HG03521 (cell line): ENCODE measurements around the gene FRAS1.
"Not testable (repeated sequence)": the region's sequence is repeated elsewhere in the genome, so short reads cannot be mapped to it uniquely, and the experiment has no call there.

Experiments
- ATAC-seq: cut with Tn5 transposase; IDR thresholded peaks from one replicate; pipeline ENCODE4 v1.9.1; 2021; ENCODE audit warnings: mild to moderate bottlenecking, moderate library complexity; ENCODE audit not compliant: unreplicated experiment

FRAS1 gene

DNA sequence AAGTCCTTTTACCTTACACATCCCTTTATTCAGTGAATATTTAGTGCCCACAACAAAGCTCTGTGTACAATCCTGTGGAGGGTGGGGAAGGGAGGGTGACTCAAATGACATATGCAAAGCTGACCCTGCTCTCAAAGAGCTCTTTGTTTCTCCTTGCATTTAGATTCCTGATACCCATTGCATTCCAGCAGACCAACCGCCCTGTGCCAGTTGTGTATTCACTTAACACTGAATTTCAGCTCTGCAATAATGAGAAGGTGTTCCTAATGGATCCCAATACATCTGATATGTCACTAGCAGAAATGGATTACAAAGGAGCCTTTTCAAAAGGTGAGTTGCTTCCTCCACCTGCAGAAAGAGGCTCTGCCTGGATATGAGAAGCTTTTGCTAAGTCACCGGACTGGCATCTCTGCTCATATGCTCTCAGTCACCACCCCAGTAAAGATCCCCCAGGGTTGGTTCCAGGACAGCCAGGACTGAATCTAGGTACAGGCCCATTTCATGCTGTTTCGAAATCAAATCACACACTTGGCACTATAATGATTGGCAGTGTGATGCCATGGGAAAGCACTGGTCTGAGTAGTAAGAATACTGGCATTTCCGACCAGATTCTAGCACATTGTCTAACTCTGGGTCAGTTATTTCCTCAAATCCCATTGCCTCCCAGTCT lies 477.3 kb downstream of the FRAS1 start:
- ATAC-seq: no peak

DNA sequence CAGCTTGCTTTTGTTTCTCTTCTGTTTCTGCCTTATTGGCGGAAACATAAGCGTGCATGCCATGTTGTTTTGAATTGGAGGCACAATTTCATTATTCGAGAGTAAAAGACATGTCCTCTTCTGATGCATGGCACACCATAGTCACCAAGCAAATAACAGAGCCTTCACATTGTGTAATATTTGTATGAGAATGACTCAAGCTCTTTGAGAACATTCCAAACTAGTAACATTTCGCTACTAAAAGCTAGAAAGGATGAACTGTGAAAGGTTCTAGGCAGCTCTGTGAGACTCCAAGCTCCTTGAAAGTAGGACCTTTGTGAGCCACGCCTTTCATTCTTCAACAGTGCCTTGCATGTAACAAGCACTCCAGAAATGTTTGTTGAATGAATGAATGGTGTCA lies 485.2 kb downstream of the FRAS1 start:
- no peak for ATAC-seq

DNA sequence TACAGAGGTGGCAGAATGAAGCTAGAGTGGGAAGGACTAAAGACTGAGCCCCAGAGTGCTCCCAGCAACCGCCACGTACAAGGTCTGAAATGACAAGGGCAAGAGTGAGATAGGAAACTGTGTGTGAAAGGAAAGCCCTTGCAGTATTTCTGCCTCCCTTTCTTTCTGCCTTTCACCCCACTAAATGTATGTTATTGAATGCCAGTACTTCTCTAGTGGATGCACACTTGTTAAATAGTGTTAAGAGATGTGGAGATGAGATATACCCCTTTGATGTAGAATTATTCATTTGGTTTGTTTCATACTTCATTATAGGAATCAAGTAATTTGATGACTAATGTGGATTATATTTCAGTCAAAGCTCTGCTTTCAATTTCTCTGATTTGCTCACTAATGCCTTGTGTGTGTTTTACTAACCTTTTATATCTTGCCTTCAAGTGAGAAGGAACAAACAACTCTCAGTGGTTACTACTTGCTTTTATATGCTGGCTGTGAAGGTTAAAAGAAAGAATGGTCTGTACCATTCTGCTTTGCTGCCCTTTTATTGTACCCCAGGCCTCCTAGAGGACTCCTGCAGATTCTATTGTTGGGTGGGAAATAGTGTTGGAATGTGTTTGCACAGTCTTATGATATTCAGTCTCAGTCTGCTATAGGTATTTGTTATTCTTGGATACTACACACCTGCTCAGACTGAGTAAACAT lies 486.5 kb downstream of the FRAS1 start:
- ATAC-seq: no peak

DNA sequence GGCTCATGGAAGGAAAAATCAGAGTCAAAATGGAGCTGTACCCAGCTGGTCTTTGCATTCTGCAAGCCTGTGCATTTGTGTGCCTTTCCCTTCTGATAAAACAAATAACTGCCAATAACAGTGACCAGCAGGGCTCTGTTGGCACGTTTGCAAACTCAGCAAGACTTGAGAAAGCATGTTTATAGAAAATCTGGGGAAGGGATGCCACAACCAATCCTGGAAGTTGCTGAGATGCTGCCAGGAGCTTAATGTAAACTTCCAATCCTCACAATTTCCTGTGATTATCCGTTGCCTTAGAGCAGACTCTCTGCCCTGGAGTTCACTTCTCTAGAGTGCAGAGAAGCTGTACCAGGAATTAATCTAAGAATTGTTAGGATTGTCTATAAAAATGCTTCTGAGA lies 487.6 kb downstream of the FRAS1 start:
- no peak for ATAC-seq

DNA sequence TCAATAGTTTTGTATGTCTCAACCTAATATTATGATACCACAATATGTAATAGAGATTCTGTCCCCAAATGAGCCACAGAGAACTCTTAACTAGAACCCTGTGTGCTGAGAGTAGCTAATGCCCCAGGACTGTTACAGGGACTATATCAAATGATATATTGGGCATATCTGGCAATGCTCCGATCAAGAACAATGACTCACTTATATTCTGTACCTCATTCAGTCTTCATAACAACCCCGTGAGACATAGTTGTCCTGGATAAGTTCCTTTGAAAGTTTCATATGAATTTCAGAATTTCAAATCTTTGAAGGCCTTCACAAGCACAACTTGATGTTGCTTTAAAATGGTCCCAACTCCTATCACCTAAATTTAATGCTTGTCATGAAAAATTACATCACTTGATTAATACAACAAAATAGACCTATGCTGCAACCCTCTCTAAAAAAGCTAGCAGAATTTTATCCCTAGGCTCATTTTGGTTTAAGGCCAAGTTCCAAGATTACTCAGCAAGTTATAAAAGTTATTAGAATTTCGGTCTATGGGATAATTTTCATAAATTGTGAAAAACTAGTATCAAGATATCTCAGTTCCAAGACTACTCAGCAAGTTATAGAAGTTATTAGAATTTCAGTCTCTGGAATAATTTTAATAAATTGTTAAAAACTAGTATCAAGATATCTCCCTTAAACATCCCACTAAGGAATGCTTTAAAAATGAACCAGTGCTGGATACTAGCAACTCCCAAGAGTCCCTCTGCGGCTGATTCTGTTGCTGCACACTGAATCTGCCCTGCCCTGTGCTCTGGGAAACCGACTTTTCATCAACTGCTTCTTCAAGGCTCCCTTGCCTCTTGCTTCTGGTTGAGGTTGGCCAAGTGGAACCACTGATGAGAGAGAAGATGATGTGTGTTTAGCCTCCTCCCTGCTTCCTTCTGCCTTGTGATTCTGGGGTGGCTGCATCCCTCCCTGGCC lies 488.4 kb downstream of the FRAS1 start:
- ATAC-seq: no peak

DNA sequence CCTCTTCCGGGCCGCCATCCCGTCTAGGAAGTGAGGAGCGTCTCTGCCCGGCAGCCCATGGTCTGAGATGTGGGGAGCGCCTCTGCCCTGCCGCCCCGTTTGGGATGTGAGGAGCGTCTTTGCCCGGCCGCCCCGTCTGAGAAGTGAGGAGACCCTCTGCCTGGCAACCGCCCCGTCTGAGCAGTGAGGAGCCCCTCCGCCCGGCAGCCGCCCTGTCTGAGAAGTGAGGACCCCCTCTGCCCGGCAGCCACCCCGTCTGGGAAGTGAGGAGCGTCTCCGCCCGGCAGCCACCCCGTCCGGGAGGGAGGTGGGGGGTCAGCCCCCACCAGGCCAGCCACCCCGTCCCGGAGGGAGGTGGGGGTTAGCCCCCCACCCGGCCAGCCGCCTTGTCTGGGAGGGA lies 490.8 kb downstream of the FRAS1 start:
- not testable (repeated sequence) for ATAC-seq

DNA sequence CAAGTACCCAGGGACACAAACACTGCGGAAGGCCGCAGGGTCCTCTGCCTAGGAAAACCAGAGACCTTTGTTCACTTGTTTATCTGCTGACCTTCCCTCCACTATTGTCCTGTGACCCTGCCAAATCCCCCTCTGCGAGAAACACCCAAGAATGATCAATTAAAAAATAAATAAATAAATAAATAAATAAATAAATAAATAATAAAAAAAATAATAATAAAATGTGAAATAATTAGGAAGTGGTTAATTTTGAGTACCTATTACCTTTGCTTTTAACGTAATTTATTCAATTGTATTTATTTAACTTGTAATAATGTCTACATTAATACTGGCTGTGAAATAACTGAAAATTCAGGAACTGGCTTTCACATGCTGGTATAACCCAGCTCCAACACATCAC lies 491.8 kb downstream of the FRAS1 start:
- not testable (repeated sequence) for ATAC-seq

DNA sequence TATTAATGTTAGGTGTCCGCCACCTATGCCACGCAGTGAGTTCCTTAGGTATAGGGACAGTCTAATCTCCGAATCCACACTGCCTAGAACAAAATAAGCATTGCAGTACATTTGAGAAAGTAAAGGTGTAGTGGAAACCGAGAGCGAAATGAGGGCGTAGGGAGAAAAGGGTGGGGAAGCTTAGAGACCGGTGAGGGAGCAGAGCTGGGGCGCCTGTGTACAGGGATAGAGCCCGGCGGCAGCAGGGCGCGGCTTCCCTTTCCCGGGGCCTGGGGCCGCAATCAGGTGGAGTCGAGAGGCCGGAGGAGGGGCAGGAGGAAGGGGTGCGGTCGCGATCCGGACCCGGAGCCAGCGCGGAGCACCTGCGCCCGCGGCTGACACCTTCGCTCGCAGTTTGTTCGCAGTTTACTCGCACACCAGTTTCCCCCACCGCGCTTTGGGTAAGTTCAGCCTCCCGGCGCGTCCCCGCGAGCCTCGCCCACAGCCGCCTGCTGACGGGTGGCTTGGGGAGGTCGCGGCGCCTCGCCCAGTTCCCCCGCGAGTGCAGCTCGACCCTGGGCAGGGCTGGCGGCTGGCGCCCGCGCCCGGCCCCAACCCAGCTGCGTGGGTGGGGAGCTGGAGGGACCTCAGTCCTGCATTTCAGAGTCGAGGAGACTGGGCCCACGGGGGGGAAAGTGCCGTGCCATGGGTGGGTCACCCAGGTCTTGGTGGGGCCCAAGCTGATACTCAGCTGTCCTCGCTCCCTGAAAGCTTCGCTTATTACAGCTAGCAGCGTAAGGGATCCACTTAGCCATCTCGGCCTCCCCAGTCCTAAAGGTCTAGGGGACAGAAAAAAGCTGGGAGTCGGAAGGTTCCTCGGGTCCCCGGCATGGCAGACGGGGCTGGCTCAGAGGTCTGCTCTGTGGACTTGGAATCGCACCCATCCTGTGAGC lies 494.6 kb downstream of the FRAS1 start, which contains the start of gene ANXA3:
ANXA3 (plus strand) TSS at position 351 of the 932 bp plus-strand sequence. CDS start 2,704 bp downstream, outside the sequence.
- no peak for ATAC-seq

DNA sequence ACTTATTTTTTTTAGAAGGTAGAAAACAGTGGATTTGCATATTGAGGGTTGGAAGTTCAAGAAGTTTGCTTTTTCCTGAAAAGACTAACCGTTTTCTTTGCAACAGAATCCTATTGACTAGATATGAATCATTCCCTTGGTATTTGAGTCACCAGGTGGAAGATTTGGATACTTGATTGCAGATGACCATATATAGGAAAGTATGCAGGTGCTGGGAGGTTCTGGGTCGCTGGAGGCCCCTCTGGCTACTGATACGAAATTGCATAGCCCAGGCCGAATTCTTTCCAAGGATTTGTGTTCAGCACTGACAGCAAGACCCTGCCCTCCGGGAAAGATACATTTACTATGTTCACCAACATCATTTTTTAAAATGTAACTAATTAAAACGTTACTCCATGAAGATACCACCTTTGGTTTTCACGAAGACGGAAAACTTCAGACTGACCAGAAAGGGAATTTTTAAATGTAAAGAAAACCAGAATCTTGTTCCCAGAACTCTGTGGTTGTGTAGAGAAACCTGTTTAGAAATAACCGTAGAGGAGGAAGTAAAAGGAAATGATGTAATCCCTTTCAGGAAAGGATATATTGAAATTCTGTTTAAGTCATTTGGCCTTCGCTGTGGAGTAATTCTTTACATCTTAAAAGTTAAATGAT lies 495.4 kb downstream of the FRAS1 start:
- no peak for ATAC-seq

DNA sequence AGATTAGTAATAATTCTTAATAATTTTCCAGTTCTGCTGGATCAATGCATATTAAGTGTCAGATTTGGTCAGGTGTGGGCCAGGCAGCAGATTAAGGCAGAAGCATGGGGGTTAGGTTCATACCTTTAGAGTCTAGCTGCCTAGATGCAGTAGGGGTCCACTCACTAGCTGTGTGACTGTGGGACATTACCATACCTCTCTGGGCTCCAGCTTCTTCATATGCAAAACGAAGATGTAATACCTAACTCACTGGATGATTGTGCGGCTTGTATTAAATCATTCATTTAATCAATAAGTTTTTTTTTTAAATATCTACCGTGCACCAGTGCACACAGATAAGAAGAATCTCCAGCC lies 495.9 kb downstream of the FRAS1 start:
- no peak for ATAC-seq

DNA sequence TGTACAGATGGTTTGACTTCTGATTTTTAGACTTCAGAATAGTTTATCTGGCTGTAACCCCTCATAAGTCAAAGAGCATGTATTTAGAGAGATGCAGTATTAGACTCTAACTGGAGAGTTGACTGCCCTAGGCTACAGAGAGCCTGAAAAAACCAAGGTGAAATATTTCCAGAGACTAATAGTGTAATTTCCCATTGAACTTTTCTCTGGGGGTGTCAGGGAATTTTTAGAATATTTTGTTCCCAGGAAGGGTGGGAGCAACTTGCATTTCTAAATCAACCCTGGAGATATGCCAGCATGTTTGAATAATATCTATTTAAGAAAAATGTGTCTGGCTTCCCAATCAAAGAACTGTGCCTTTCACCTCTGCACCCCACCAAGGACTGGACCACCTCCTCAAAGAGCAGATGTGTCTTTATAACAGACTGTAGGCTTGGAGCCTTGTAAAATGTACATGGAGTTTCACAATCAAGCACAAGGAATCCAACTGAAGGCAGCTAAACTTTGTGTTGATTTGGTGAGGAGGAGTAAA lies 496.5 kb downstream of the FRAS1 start:
- ATAC-seq: no peak

DNA sequence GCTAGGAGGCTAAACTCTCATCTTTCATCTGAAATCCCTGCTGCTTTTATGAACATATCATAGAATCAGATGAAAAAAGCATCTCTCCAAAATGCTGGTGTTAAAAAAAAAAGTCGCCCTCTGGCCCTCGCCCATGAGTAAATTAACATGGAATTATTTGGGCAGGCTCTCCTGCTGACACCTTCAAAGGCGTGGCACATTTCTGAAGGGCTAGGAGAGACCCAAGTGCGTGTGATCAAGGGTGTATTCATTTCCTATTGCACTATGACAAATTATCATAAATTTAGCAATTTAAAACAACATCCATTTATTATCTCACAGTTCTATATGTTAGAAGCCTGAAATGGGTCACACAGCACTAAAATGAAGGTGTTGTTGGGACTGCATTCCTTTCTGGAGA lies 499.5 kb downstream of the FRAS1 start:
- no peak for ATAC-seq

DNA sequence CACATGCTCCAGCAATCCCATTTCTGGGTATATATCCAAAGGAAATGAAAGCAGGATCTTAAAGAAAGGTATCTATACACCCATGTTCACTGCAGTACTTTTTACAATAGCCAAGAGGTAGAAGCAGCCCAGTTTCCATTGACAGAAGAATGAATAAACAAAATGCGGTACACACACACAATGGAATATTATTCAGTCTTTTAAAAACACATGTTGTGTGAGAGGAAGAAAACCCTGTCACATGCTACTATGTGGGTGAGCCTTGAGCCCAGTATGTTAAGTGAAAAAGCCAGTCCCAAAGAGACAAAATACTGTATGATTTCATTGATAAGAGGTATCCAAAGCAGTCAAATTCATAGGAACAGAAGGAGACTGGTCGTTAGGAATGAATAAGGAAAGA lies 500.7 kb downstream of the FRAS1 start:
- ATAC-seq: no peak

DNA sequence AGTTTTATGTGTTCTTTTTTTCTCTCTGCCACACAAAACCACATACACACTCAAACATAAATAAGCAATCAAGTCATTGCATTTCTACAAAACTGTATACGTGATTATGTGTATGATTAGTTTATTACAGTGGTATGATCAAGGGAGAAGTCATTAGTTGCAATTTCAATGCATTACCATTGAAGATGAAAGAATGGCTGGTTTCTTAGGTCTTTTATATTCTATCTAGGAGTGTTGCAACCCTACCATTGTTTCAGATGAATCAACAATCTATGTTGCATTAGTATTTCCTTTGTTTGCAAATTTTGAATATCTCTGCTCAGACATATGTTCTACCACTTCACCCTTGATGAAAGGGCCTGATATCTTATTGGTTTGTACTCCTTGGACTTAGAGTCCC lies 501.3 kb downstream of the FRAS1 start:
- ATAC-seq: no peak

DNA sequence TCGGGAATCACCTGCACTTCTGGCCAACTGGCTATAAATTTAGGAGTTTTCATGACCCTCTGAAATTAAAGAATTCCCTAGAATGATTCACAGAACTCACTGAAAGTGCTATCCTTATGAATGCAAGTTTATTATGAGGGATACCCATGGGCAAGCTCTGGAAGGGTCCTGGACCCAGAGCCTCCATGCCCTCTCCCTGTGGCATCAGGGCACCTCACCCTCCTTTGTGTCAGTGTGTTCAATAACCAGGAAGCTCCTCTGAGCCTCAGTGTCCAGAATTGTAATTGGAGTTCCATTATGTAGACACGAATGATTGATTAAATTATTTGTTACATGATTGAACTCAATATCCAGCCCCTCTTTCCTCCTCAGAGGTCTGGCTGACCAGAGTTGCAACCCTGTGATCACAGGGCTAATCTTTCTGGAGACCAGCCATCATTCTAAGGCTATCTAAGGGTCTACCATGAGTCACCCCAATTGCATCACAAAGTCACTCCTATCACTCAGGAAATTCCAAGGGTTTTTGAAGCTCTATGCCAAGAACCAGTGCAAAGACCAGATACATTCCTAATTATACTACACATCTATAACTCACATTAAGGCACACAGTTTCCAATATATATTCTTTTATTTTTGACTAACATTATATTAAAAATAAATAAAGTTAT lies 503.3 kb downstream of the FRAS1 start:
- no peak for ATAC-seq

DNA sequence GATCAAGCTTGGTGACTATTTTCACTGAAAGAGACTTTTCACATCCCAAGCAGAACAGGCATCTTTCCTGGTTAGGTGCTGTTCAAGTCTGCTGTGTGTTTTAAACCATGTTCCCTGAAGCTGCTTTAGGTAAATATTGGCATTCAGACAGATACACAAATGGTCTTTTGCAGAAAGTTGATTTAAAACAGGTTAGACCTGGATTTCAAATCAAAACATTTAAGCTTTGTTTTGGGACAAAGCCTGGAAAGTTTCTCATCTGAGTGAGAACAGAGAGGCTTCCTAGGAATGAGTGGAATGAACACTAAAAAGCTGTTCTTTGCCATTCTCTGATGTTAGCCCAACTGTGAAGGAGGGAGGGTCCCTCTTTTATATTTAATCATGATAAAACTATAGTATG lies 504.6 kb downstream of the FRAS1 start:
- ATAC-seq: no peak

DNA sequence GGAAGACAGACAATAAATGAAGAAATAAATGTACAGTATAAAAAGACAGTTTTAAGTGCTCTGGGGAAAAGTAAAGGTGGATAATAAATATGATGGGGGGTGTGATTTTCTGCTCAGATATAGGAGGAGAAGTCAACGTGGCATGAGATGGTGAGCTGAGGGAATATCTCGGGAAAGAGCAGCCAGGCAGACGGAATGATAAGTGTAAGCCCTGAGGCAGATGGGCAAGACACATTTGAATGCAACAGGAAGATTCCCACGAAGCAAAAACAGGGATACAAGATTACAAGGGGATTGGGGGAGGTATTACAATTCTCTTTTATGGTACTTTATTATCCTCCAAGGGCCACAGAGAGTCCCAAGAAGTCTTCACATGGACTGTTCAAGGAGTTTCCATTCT lies 505.6 kb downstream of the FRAS1 start:
- no peak for ATAC-seq

DNA sequence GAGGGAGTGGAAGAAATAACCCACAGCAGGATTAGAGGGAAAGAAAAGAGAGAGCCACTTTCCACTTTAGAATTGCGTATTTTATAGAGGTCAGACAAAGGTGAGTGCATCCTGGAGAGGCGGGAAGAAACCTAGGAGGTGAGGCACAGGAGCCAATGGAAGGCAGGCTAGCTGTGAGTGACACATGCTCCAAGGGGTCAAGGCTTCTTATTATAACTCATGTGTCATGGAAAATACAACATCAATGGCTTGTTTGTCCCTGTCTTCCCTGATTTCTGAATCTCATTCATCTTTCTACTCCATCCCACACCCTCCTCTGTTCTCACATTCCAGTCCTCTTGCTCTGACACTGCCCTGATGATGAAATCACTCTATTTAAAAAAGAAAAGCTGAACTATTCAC lies 508.8 kb downstream of the FRAS1 start:
- ATAC-seq: no peak

DNA sequence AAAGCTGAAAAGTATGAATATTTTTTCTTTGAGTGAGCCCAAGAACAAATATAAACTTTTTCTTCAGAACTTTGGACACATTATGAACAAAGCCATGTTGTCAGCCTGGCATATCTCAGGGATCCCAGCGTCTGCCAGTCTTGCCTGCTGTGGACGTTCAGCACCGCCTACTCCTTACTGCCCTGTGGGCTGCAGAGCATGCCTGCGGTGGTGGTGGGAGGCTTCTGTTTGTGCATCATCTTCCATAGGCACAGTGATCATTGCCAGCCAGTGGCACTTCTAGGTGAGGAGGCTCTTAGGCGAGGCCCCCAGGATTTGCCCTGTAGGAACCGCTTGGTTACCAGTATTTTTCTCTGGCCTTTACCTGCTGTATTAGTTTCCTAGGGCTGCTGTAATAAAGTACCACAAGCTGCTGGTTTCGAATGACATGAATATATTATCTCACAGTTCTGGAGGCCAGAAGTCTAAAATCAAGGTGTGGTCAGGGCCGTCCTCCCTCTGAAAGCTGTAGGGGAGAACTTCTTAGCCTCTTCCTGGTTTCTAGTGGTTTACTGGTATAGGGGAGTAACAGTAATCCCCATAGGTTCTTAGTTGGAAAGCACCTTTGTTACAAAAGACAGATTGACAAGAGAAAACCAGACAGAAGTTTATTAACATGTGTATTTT lies 509.8 kb downstream of the FRAS1 start:
- ATAC-seq: peak; percentile 64
